ENCODE measurements around the gene LPCAT3. TPM values are rescaled to one million over a fixed set of nuclear protein-coding genes. Genes with fewer than 3 reads are reported as not detected.

The LPCAT3 gene
- total RNA-seq, 1 donor from 2014 or later, result 21.3 TPM

DNA sequence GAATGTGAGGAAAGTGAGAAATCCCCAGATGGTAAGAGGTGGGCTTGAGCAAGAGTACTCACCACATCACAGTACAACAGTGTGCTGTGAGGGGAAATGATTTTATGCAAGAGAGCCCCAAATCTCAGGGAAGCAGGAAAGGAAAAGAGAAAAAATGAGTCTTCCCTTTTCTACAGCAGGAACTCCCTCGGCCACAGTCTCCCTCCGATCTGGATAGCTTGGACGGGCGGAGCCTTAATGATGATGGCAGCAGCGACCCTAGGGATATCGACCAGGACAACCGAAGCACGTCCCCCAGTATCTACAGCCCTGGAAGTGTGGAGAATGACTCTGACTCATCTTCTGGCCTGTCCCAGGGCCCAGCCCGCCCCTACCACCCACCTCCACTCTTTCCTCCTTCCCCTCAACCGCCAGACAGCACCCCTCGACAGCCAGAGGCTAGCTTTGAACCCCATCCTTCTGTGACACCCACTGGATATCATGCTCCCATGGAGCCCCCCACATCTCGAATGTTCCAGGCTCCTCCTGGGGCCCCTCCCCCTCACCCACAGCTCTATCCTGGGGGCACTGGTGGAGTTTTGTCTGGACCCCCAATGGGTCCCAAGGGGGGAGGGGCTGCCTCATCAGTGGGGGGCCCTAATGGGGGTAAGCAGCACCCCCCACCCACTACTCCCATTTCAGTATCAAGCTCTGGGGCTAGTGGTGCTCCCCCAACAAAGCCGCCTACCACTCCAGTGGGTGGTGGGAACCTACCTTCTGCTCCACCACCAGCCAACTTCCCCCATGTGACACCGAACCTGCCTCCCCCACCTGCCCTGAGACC, 82.7 kb downstream of the LPCAT3 start:
- H3K36me3 Mint-ChIP-seq (ENCODE audit: low read depth), result peaks cover 45% of the 10 kb centered on the region
- peak overlapping the region; percentile 91 for H3K27ac Mint-ChIP-seq
- no peaks in the 10 kb centered on the region for H3K27me3 Mint-ChIP-seq
- no peaks in the 10 kb centered on the region for H3K9me3 Mint-ChIP-seq
- CTCF ChIA-PET, result interaction anchor here (1.0 kb wide), 1 partner anchor 11 kb away, joined by 3 read pairs; no protein-coding TSS in a partner anchor
- peak overlapping the region; percentile 59 for H3K4me3 Mint-ChIP-seq
- intact Hi-C loops (cut with micrococcal nuclease), result loop anchor here (1.0 kb wide), 1 partner anchor 62 kb away; the partner anchor contains the start of gene SPSB2
- ATAC-seq (ENCODE audit: low read depth) (no peak), DNase-seq (no peak)
- peaks cover 34% of the 10 kb centered on the region for H3K4me1 Mint-ChIP-seq
- TF ChIP-seq, protein P1, sequence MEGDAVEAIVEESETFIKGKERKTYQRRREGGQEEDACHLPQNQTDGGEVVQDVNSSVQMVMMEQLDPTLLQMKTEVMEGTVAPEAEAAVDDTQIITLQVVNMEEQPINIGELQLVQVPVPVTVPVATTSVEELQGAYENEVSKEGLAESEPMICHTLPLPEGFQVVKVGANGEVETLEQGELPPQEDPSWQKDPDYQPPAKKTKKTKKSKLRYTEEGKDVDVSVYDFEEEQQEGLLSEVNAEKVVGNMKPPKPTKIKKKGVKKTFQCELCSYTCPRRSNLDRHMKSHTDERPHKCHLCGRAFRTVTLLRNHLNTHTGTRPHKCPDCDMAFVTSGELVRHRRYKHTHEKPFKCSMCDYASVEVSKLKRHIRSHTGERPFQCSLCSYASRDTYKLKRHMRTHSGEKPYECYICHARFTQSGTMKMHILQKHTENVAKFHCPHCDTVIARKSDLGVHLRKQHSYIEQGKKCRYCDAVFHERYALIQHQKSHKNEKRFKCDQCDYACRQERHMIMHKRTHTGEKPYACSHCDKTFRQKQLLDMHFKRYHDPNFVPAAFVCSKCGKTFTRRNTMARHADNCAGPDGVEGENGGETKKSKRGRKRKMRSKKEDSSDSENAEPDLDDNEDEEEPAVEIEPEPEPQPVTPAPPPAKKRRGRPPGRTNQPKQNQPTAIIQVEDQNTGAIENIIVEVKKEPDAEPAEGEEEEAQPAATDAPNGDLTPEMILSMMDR (IDR thresholded peaks at IDR 0.05), result no peak
- POLR2A ChIA-PET, result interaction anchor here (0.7 to 24.6 kb wide), 5 partner anchors 8 to 33 kb away, joined by 3 to 1516 read pairs (median 9); partner anchors contain the start of genes C12orf57, PTPN6 and RNU7-1

DNA sequence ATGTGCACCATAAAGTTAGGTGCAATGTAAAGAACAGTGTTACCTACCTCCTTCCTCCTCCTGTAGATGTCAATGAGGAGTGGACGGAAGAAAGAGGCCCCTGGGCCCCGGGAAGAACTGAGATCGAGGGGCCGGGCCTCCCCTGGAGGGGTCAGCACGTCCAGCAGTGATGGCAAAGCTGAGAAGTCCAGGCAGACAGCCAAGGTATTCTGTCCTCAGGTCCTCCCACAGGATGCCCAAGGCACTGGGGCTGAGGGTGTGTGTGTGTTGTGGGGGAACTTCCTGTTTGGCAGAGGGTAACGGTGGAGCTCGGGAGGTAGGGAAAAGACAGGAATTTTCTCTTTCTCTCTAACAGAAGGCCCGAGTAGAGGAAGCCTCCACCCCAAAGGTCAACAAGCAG, 84.2 kb downstream of the LPCAT3 start:
- Mint-ChIP-seq H3K27ac (peak overlapping the region; percentile 61), H3K27me3 (no peaks in the 10 kb centered on the region), H3K9me3 (no peaks in the 10 kb centered on the region), H3K4me3 (no peak overlapping the region), H3K4me1 (peaks cover 43% of the 10 kb centered on the region), H3K36me3 (ENCODE audit: low read depth) (peaks cover 42% of the 10 kb centered on the region)
- POLR2A ChIA-PET, result interaction anchor here (0.8 to 24.6 kb wide), 4 partner anchors 9 to 24 kb away, joined by 3 to 1516 read pairs (median 29); partner anchors contain the start of genes C12orf57, PTPN6 and RNU7-1
- intact Hi-C loops (cut with micrococcal nuclease), result no loop called here
- DNase-seq (no peak), ATAC-seq (ENCODE audit: low read depth) (no peak)
- TF ChIP-seq, protein P1 (IDR thresholded peaks at IDR 0.05), result no peak
- CTCF ChIA-PET, result interaction anchor here (1.1 to 1.3 kb wide), 2 partner anchors 10 to 61 kb away, joined by 3 to 6 read pairs; partner anchors contain the start of genes C12orf57 and RNU7-1

DNA sequence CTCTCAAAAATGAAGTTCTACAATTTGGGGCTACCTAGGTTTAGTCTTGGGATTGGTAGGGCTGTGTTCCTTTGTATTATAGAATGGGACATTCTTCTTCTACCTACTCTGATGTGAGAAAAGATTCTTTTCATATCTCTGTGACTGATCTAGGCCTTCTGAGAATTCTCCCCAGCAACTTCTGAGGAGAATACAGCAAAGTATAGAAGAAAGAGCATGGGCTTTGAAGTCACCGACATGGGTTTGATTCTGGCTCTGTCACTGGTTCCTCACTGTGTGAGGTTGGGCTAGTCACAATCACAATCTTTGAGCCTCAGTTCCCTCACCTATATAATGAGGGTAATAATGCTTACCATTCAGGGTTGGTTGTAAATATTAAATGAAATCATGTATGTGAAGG, 85.5 kb downstream of the LPCAT3 start:
- CTCF ChIA-PET, result interaction anchor here (0.7 kb wide), 1 partner anchor 70 kb away, joined by 3 read pairs; no protein-coding TSS in a partner anchor
- peaks cover 39% of the 10 kb centered on the region for H3K36me3 Mint-ChIP-seq (ENCODE audit: low read depth)
- H3K9me3 Mint-ChIP-seq, result no peaks in the 10 kb centered on the region
- peak overlapping the region; percentile 3 for H3K27ac Mint-ChIP-seq
- ATAC-seq (ENCODE audit: low read depth), result no peak
- TF ChIP-seq, protein P1 (IDR thresholded peaks at IDR 0.05), result no peak
- DNase-seq, result no peak
- H3K4me1 Mint-ChIP-seq, result peaks cover 40% of the 10 kb centered on the region
- H3K4me3 Mint-ChIP-seq, result no peak overlapping the region
- no peaks in the 10 kb centered on the region for H3K27me3 Mint-ChIP-seq
- POLR2A ChIA-PET, result interaction anchor here (2.3 to 24.6 kb wide), 2 partner anchors 11 to 26 kb away, joined by 20 to 1516 read pairs; partner anchors contain the start of genes C12orf57, PTPN6 and RNU7-1
- intact Hi-C loops (cut with micrococcal nuclease), result no loop called here

DNA sequence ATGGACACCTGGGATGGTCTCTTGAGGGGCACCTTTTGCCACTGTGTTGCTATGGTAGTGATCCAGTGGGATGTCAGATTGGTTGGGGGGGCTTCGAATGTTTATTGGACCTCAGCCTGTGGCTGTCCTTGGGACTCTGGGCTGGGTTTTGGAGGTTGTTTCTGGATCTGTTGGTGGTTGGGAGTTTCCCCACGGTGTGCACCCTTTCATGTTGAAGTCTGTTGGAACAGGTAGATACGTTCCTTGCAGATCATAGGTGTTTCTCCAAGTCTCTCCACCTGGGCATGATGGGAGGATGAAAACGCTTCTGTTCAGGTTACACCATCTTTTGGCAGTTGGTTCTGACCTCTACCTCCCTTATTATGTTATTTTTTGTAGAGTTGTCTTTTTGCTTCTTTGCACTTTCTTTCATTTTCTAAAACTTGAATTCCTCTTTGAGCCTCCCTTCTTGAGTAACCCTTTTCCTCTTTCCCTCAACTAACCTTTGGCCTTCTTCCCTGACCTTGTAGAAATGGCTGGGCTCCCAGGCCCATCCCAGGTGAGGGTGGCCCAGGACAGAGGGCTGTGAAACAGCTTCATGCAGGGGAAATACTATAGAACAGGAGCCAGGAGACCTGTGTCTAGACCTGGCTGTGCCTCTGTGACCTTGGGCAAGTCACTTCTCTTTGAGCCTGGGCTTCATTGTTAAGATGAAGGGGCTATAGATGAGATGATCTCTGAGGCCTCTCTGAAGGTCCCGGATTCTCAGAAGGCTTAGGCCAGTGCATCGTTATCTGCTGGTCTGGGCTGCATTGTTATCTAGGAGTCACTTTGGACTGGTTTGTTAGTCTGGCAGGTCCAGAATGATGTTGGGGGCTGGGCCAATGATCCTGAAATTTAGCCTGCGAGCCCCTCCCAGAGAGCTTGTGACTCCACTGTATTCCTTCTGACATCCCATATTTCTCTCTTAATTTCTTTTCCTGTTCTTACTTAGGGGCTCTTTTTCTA, 88.5 kb downstream of the LPCAT3 start:
- no peak for DNase-seq
- H3K4me1 Mint-ChIP-seq, result peaks cover 32% of the 10 kb centered on the region
- peak overlapping the region; percentile 56 for H3K27ac Mint-ChIP-seq
- no peaks in the 10 kb centered on the region for H3K9me3 Mint-ChIP-seq
- H3K4me3 Mint-ChIP-seq, result peak overlapping the region; percentile 86
- peaks cover 17% of the 10 kb centered on the region for H3K36me3 Mint-ChIP-seq (ENCODE audit: low read depth)
- POLR2A ChIA-PET, result interaction anchor here (1.5 to 7.3 kb wide), 5 partner anchors 8 to 240 kb away, joined by 3 to 89 read pairs (median 7); partner anchors contain the start of genes C12orf57, RNU7-1 and ZNF384
- TF ChIP-seq, protein P1 (IDR thresholded peaks at IDR 0.05), result no peak
- ATAC-seq (ENCODE audit: low read depth), result no peak
- CTCF ChIA-PET, result interaction anchor here (1.5 to 1.6 kb wide), 2 partner anchors 8 to 35 kb away, joined by 4 to 9 read pairs; no protein-coding TSS in a partner anchor
- intact Hi-C loops (cut with micrococcal nuclease), result loop anchor here (1.0 to 10.0 kb wide), 2 partner anchors 8 to 705 kb away; no protein-coding TSS in a partner anchor
- no peaks in the 10 kb centered on the region for H3K27me3 Mint-ChIP-seq
